GM18502 (cell line): Measurements from ENCODE around the gene WNK1.
"Not testable (repeated sequence)": the region's sequence is repeated elsewhere in the genome, so short reads cannot be mapped to it uniquely, and the experiment has no call there.

ENCODE experiments used
- ATAC-seq: cut with Tn5 transposase; IDR thresholded peaks from one replicate; pipeline ENCODE4 v1.9.1; 2021; ENCODE audit warnings: mild to moderate bottlenecking; ENCODE audit not compliant: unreplicated experiment, poor library complexity

Gene WNK1

DNA sequence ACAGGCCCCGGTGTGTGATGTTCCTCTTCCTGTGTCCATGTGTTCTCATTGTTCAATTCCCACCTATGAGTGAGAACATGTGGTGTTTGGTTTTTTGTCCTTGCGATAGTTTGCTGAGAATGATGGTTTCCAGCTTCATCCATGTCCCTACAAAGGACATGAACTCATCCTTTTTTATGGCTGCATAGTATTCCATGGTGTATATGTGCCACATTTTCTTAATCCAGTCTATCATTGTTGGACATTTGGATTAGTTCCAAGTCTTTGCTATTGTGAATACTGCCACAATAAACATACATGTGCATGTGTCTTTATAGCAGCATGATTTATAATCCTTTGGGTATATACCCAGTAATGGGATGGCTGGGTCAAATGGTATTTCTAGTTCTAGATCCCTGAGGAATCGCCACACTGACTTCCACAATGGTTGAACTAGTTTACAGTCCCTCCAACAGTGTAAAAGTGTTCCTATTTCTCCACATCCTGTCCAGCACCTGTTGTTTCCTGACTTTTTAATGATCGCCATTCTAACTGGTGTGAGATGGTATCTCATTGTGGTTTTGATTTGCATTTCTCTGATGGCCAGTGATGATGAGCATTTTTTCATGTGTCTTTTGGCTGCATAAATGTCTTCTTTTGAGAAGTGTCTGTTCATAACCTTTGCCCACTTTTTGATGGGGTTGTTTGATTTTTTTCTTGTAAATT, 97.5 kb downstream of the WNK1 start:
- ATAC-seq = not testable (repeated sequence)

DNA sequence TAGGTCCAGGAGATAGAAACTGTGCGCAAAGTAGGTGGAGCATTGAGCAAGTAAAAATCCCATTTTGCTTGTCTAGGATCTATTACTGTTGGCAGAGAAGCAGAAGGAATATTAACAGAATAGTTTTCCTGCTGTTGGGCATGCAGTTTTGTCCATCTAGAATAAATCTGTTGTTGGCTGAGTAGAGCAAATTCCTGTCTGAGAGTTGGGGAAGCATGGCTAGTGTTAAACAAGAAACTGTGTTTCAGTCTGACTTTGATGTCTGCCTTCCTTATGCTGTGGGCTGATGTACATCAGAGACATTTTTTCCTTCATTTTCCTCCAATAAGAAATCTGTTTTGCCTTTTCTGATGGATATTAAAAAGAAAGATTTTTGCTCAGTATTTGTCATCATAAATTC, 99.0 kb downstream of the WNK1 start:
- no peak for ATAC-seq

DNA sequence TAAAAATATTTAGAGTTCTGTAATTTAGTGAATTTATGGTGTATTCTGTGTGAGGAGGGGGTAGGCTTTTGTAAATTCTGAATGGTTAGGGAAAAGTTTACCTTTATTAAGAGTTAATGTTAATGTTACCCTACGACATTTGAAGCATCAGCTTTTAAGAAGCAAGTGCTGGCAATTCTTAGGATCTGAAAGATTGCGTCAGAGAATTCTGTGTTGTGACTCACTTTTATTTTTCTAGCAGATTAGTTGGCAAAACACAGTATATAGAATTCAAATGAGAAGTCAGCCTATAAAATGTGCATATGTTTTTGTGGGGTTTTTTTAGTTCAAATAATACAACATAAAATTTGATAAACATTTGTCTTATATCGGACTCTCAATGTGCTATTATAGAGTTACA, 99.5 kb downstream of the WNK1 start:
- ATAC-seq = no peak

DNA sequence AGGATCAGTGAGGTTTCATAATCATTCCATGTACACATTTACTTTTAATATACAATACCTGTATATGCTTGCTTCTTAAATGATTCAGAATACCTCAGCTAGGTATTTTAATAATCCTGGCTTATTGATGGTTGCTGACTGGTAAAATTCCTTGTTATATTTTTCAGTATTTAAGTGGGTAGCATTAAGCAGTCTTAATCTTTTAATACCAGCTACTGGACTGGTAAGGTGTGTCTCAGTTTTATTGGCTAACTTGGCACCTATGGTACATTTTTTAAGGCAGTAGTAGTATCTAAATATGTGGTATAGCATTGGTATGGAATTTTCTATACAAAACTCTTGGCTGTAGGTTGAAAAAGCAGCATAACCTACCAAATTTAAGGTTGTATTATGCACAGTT, 100.5 kb downstream of the WNK1 start:
- ATAC-seq = no peak

DNA sequence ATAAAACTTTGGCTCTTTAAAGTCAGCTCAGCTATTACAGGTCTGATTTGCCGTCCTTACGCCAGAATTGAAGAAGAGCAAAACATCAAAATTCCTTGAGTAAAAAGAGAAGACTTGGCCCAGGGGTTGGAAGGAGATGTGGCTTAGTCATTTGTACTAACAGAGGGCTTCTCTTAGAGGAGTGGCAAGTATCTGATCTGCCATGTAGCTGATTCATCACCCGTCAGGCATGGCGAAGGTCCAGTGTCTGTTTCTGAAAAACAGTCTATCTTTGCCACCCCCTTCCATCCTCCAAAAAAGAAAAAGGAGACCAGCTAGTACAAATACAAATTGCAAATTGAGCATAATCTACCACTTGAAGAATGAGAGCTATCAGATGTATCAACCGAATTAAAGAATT, 105.2 kb downstream of the WNK1 start:
- ATAC-seq = no peak

DNA sequence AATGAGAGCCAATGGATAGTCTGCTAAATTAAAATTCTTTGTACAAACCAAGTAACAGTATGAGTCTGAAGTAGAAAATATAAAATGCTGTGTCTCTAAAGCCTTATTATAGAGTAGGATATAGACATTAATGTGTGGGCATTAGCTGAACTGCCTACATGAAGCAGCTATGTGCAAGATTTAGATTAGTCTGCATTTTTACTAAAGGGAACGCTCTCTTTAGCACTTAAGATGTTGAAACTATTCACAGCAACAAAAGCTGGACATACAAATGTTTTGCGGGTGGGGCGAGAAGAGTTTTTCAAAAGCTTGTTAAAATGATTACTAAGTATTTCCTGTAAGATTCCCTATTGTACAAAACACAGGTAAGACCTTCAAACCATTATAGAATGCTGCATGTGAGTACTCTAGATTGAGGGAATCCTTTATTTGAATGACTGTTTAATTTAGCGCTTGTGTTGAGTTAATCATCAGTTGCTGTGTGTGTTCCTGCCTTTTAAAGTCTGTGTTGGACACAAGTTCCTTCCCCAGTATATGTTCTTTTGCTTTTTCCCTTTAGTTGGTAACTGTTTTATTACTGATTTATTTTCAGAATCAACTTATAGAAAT, 110.0 kb downstream of the WNK1 start:
- ATAC-seq = no peak

DNA sequence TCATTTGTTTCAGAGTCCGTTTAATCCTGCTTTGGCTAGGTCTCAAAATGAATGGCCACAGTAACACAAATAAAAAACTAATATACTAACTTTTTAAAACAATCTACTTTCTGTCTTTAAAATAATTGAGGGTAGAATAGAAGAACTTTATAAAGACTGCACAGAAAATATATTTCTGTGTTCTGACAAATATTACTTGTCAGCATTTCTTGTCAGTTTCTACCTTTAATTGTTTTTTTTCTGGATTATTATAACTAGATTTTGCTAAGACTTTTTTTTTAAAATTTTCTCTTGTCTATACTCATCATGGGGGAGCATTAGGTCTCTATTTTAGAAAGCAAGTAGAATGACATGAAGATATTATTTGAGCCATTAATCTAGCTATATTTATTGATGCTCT, 110.9 kb downstream of the WNK1 start:
- no peak for ATAC-seq

DNA sequence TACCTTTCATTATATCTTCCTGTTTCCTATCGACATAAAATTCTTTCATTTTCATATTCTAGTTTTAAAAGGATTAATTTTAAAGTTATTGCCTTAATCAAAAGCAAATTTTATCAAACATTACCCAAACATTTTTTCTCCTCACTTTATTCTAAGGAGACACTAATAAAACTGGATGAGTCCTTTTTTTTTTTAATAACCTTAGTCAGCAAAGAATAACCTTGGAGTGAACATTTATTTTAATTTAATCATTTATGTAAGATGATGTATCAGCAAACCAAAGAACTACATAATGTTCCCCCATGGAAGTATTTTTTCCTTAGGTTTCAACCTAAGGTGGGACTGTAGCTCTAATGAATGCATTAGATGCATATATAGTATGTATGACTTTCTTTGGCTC, 113.2 kb downstream of the WNK1 start:
- no peak for ATAC-seq

DNA sequence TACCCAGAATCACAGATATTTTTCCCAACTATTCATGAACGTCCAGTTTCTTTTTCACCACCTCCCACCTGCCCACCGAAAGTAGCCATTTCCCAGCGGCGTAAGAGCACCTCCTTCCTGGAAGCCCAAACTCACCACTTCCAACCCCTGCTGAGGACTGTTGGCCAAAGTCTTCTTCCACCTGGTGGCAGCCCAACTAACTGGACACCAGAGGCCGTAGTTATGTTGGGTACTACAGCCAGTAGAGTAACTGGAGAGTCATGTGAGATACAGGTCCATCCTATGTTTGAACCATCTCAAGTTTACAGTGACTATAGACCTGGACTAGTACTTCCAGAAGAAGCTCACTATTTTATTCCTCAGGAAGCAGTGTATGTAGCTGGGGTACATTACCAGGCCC, 115.5 kb downstream of the WNK1 start:
- no peak for ATAC-seq

DNA sequence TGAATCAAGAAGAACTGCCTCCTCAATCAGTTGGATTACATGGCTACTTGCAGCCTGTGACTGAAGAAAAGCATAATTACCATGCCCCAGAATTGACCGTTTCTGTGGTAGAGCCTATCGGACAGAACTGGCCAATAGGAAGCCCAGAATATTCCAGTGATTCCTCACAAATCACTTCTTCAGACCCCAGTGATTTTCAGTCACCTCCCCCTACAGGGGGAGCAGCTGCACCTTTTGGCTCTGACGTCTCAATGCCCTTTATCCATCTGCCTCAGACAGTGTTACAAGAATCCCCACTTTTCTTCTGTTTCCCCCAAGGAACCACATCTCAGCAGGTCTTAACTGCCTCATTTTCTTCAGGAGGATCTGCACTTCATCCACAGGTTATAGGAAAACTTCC, 116.3 kb downstream of the WNK1 start:
- ATAC-seq = no peak

DNA sequence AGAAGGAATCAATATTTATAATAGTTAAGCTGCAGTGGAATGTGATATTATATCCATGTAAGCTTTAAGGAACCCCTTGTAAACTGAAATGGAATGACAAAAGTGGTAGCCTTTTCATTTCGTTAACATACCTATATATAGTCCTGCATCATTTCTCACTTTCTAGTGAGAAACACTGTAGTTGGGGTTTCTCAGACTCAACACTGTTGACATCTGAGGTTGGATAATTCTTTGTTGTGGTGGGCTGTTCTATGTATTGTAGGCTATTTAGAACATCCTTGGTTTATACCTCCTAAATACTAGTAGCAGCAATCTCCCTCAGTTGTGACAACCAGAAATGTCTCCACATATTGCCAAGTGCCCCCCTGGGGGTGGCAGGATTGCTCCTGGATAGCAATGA, 118.0 kb downstream of the WNK1 start:
- no peak for ATAC-seq

DNA sequence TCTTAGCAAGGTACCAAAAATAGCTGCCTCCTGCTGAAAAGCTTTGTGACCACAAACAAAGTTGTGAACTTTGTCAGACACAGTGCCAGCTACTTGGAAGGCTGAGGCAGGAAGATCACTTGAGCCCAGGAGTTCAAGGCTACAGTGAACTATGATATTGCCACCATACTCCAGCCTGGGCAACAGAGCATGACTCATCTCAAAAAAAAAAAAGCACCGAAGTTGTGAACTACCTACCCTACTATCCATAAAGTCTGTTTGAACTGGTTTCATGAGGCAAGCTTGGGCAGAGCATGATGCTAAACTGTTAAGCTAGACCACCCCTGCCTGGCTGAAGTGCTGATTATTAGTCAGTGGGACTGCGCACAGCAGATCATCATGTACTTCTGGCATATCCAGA, 121.6 kb downstream of the WNK1 start:
- ATAC-seq = no peak

DNA sequence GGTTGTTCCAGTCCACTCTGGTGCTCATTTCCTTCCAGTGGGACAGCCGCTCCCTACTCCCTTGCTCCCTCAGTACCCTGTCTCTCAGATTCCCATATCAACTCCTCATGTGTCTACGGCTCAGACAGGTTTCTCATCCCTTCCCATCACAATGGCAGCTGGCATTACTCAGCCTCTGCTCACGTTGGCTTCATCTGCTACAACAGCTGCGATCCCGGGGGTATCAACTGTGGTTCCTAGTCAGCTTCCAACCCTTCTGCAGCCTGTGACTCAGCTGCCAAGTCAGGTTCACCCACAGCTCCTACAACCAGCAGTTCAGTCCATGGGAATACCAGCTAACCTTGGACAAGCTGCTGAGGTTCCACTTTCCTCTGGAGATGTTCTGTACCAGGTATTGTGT, 127.3 kb downstream of the WNK1 start:
- no peak for ATAC-seq

DNA sequence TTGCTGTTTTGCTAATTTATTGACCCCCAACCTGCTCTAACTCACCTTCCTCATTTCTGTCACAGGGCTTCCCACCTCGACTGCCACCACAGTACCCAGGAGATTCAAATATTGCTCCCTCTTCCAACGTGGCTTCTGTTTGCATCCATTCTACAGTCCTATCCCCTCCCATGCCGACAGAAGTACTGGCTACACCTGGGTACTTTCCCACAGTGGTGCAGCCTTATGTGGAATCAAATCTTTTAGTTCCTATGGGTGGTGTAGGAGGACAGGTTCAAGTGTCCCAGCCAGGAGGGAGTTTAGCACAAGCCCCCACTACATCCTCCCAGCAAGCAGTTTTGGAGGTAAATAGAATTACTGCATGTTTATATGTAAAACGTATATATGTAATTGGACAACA, 128.3 kb downstream of the WNK1 start:
- no peak for ATAC-seq

DNA sequence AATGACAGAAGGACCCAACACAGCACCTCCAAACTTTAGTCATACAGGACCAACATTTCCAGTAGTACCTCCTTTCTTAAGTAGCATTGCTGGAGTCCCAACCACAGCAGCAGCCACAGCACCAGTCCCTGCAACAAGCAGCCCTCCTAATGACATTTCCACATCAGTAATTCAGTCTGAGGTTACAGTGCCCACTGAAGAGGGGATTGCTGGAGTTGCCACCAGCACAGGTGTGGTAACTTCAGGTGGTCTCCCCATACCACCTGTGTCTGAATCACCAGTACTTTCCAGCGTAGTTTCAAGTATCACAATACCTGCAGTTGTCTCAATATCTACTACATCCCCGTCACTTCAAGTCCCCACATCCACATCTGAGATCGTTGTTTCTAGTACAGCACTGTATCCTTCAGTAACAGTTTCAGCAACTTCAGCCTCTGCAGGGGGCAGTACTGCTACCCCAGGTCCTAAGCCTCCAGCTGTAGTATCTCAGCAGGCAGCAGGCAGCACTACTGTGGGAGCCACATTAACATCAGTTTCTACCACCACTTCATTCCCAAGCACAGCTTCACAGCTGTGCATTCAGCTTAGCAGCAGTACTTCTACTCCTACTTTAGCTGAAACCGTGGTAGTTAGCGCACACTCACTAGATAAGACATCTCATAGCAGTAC, 132.5 kb downstream of the WNK1 start:
- no peak for ATAC-seq

DNA sequence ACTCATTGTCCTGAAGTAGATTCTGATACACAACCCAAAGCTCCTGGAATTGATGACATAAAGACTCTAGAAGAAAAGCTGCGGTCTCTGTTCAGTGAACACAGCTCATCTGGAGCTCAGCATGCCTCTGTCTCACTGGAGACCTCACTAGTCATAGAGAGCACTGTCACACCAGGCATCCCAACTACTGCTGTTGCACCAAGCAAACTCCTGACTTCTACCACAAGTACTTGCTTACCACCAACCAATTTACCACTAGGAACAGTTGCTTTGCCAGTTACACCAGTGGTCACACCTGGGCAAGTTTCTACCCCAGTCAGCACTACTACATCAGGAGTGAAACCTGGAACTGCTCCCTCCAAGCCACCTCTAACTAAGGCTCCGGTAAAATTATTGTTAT, 133.3 kb downstream of the WNK1 start:
- ATAC-seq = no peak

DNA sequence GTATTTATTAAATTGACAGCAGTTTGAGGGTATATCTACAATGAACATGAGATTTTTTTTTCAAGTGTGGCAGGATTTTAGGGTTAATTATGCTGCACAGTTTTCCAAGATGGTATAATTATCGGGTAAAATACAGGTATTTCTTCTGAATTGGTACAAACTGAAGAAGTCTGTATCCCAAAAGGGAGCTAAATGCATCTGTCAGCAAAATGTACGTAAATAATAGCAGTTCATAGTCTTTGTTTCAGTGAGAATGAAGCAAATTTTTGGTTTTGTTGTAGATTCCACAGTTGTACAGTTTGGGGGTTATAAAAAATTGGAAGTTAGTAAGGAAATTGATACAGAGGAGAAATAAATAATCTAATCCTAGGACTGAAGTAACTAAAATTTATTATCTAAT, 133.8 kb downstream of the WNK1 start:
- ATAC-seq = no peak

DNA sequence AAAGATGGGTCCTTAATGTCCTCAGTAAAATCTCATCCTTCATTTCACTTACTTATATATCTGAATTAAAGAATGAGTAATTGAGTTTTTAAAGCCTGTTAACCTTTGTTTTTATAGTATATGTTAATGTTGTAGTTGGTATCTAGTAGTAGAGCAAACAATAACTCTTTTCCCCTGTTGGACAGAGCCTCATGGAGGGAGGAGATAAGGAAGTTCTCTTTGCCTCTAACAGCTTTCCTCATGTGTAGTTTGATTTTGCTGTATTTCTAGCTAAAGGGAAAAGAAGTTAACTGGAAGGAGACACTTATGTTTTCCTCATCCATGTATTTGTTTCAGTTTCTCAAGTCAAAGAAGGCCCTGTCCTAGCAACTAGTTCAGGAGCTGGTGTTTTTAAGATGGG, 141.8 kb downstream of the WNK1 start:
- ATAC-seq = no peak

DNA sequence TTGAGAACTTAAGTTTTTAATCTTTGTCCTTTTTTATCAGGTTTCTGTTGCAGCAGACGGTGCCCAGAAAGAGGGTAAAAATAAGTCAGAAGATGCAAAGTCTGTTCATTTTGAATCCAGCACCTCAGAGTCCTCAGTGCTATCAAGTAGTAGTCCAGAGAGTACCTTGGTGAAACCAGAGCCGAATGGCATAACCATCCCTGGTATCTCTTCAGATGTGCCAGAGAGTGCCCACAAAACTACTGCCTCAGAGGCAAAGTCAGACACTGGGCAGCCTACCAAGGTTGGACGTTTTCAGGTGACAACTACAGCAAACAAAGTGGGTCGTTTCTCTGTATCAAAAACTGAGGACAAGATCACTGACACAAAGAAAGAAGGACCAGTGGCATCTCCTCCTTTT, 143.7 kb downstream of the WNK1 start:
- ATAC-seq = no peak

DNA sequence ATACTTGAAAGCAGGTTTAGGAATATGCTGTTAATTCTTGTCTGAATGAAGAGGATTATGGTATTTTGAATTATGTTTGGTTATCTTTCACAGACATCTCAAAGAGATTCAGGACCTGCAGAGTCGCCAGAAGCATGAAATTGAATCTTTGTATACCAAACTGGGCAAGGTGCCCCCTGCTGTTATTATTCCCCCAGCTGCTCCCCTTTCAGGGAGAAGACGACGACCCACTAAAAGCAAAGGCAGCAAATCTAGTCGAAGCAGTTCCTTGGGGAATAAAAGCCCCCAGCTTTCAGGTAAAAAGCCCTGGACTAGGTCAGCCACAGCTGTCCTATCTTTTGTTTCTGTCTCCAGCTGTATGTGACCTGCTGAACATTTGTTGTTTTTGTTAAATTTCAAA, 145.0 kb downstream of the WNK1 start:
- no peak for ATAC-seq

DNA sequence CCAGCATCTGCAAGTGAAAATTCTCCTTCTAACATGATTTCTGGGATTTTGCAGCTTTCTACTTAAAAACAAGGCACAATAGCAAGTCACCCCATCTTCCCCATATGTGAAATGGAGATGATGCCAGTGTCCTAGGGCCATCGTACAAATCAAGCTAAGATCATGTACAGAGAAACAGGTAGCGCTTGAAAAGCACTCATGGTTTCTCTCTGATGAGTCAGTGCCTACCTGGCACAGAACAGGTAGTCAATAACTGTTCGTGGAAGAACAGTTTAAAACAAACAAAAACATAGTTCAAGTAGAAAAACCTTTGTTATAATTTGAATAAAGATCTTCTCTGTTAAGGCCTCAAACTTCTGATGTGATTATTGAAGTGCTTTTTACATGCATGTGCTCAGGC, 150.2 kb downstream of the WNK1 start:
- no peak for ATAC-seq

DNA sequence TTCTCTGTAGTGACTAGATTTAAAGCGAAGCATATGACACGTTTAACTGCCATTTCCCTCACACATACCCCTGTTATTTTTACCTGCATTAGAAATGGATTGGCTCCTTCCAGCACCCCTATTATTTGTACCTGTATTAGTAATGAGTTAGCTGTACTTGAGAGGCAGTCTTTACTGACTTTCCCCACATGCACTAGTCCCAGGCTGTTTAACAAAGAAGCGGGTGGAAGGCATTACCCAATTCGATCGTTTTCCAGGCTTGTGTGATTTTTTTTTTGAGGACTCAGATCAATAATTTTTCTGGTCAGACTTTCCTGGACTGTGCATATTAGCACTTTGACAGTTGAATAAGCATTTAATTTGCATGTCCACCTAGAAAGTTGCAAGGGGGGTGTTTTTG, 150.7 kb downstream of the WNK1 start:
- no peak for ATAC-seq
